SU-DHL-6 (cell line): ENCODE results near the gene PAQR3.

Experiments
- H2AFZ ChIP-seq: fragments of 200-600 bp; sonication (generic); 2 replicates; pipeline ENCODE4 v1.6.1; 2014; ENCODE audit warnings: low read depth, mild to moderate bottlenecking, moderate library complexity, mixed read lengths, antibody characterized with exemption, low read length; ENCODE audit not compliant: severe bottlenecking
- H3F3A ChIP-seq: fragments of 200-600 bp; shearing (Covaris generic); 2 replicates; pipeline ENCODE4 v1.6.0; 2016; ENCODE audit warnings: antibody characterized with exemption, mild to moderate bottlenecking; ENCODE audit not compliant: insufficient read depth
- H3K27ac ChIP-seq: fragments of 200-600 bp; sonication (generic); 2 replicates; pipeline ENCODE4 v1.5.1; 2016; ENCODE audit warnings: low read depth, mild to moderate bottlenecking, low read length, moderate library complexity, mixed read lengths
- H3K27me3 ChIP-seq: fragments of 200-600 bp; sonication (generic), shearing (Covaris generic); 2 replicates; pipeline ENCODE4 v1.6.0; 2014; ENCODE audit warnings: mild to moderate bottlenecking, low read length
- H3K36me3 ChIP-seq: fragments of 200-600 bp; sonication (generic); 2 replicates; pipeline ENCODE4 v1.6.1; 2014; ENCODE audit warnings: mild to moderate bottlenecking, low read length, mixed read lengths
- H3K4me2 ChIP-seq: fragments of 300-600, 200-600 bp; shearing (Covaris generic), sonication (generic); 2 replicates; pipeline ENCODE4 v1.6.0; 2014; ENCODE audit warnings: low read length, low read depth, mild to moderate bottlenecking; ENCODE audit not compliant: poor library complexity, severe bottlenecking
- H3K4me3 ChIP-seq: fragments of 200-600 bp; sonication (generic); 2 replicates; pipeline ENCODE4 v1.5.1; 2014; ENCODE audit warnings: antibody characterized with exemption, low read length, mild to moderate bottlenecking, mixed read lengths; ENCODE audit not compliant: insufficient read depth, poor library complexity, severe bottlenecking
- H3K79me2 ChIP-seq: fragments of 200-600 bp; sonication (generic); 2 replicates; pipeline ENCODE4 v1.6.1; 2014; ENCODE audit warnings: mild to moderate bottlenecking, low read length, moderate library complexity; ENCODE audit not compliant: insufficient read depth
- H3K9ac ChIP-seq: fragments of 200-600 bp; sonication (generic); 2 replicates; pipeline ENCODE4 v1.7.0; 2014; ENCODE audit warnings: mild to moderate bottlenecking, low read length
- H3K9me2 ChIP-seq: fragments of 200-600 bp; sonication (generic); replicated peaks from 2 replicates; pipeline ENCODE4 v1.6.1; 2014; ENCODE audit warnings: low read length; ENCODE audit not compliant: insufficient read depth
- H3K9me3 ChIP-seq: fragments of 200-600 bp; sonication (generic); 2 replicates; pipeline ENCODE4 v1.6.1; 2014; ENCODE audit warnings: low read length, mixed read lengths; ENCODE audit not compliant: insufficient read depth
- H4K20me1 ChIP-seq: fragments of 200-600 bp; sonication (generic); 2 replicates; pipeline ENCODE4 v1.6.1; 2014; ENCODE audit warnings: low read depth, mild to moderate bottlenecking, antibody characterized with exemption, low read length, moderate library complexity, mixed read lengths
- CTCF ChIP-seq: fragments of 200-600 bp; sonication (generic); IDR thresholded peaks from one replicate; pipeline ENCODE4 v1.5.1; 2017; ENCODE audit warnings: antibody characterized with exemption, mild to moderate bottlenecking, low read length, moderate library complexity; ENCODE audit not compliant: insufficient read depth, poor library complexity, severe bottlenecking
- EZH2phosphoT487 ChIP-seq: fragments of 200-600 bp; sonication (generic), shearing (Covaris generic); conservative IDR thresholded peaks from 2 replicates; pipeline ENCODE4 v1.6.1; 2018; ENCODE audit warnings: mild to moderate bottlenecking, antibody characterized with exemption, low read length, moderate library complexity, mixed read lengths

The PAQR3 gene

DNA sequence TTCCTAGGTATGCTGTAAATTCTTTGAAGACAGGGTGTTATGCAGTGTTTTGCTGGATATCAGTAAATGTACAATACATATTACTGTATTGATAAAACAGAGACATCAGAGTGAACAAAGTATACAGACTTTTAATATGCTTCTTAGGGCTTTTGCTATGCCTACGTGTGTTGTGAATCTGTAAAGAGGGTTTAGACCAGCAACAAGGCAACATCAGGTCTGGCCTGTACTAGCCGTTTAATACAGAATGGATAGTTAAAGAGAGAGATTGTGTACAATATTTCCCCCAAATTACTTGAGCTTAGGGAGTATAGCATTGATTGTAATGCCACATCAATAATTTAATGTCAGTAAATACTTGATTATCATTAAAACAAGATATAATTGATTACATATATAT, 75.2 kb downstream of the PAQR3 start:
- no peaks in the 10 kb centered on the region; the same call in 1 of the 2 replicates for H3F3A ChIP-seq
- no peak overlapping the region for H2AFZ ChIP-seq
- no peaks in the 10 kb centered on the region for H3K27me3 ChIP-seq
- no peak overlapping the region for H3K4me3 ChIP-seq
- H3K4me2 ChIP-seq: no peak overlapping the region
- no peak overlapping the region for H3K9ac ChIP-seq
- TF ChIP-seq CTCF (no peak), EZH2phosphoT487 (no peak)
- no peaks in the 10 kb centered on the region for H4K20me1 ChIP-seq
- H3K27ac ChIP-seq: no peak overlapping the region
- no peaks in the 10 kb centered on the region for H3K79me2 ChIP-seq
- no peaks in the 10 kb centered on the region for H3K36me3 ChIP-seq
- H3K9me3 ChIP-seq: no peaks in the 10 kb centered on the region
- no peaks in the 10 kb centered on the region for H3K9me2 ChIP-seq

GRCh38 chr4:78863254-78863869, 75.9 kb downstream of the PAQR3 start:
- no peaks in the 10 kb centered on the region for H3K9me3 ChIP-seq
- no peaks in the 10 kb centered on the region; the same call in 1 of the 2 replicates for H3F3A ChIP-seq
- no peak overlapping the region for H2AFZ ChIP-seq
- no peaks in the 10 kb centered on the region for H3K36me3 ChIP-seq
- H3K27ac ChIP-seq: no peak overlapping the region
- H3K9ac ChIP-seq: no peak overlapping the region
- no peaks in the 10 kb centered on the region for H4K20me1 ChIP-seq
- H3K9me2 ChIP-seq: no peaks in the 10 kb centered on the region
- H3K4me2 ChIP-seq: no peak overlapping the region
- TF ChIP-seq CTCF (no peak), EZH2phosphoT487 (no peak)
- no peak overlapping the region for H3K4me3 ChIP-seq
- no peaks in the 10 kb centered on the region for H3K27me3 ChIP-seq
- H3K79me2 ChIP-seq: no peaks in the 10 kb centered on the region

DNA sequence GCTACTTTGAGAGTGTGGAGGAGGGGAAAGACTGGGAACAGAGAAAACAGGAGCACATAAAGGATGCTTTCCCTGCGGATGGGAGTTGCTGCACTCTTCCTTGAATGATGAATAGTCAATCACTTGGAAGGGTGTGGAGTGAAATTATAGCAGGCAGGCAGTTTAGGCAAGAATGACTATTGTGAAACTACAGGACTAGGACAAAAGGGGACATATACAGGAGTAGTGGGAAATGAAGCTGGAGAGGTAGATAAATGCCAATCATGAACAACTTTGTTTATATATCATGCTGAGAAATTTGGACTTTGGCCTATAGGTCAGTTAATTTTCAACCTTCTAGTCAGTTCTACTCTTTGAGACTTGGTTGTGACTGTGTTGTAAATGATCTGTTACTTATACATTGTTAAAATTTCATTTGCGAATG, 76.9 kb downstream of the PAQR3 start:
- Histone ChIP-seq H3K9ac (no peak overlapping the region), H3K27me3 (no peaks in the 10 kb centered on the region), H4K20me1 (no peaks in the 10 kb centered on the region), H2AFZ (no peak overlapping the region), H3K9me2 (no peaks in the 10 kb centered on the region), H3K79me2 (no peaks in the 10 kb centered on the region), H3K4me2 (no peak overlapping the region), H3K36me3 (no peaks in the 10 kb centered on the region), H3K27ac (no peak overlapping the region), H3K4me3 (no peak overlapping the region), H3K9me3 (no peaks in the 10 kb centered on the region), H3F3A (no peaks in the 10 kb centered on the region; the same call in 1 of the 2 replicates)
- no peak for TF ChIP-seq CTCF
- no peak for TF ChIP-seq EZH2phosphoT487
